ENCODE results near the gene PASK. TPM values are rescaled to one million over a fixed set of nuclear protein-coding genes. Genes with fewer than 3 reads are reported as not detected.

PASK gene
- total RNA-seq, 1 experiment from 2014 or later, result 51.6 TPM

- H3K27ac ChIP-seq (ENCODE audit: low read length), result no peak overlapping the region
- BruUV-seq (replicated peaks), result no TSS peak
- ATAC-seq (peak; percentile 34; the same call in 1 of the 2 replicates), DNase-seq (ENCODE audit: low read depth, low spot score) (no peak)
- H3K9me3 ChIP-seq (ENCODE audit: control insufficient read depth, insufficient read depth, low read depth, low read length), result no peaks in the 10 kb centered on the region
- intact Hi-C loops (cut with micrococcal nuclease; ENCODE audit: unreplicated experiment), result no loop called here
- H3K4me3 ChIP-seq (ENCODE audit: low read depth in 2 of 2, low read length in 2 of 2), result no peak overlapping the region
- no peaks in the 10 kb centered on the region for H3K36me3 ChIP-seq (ENCODE audit: control insufficient read depth, insufficient read depth, low read length)
- in situ Hi-C loops (cut with HindIII; ENCODE audit: low pct_unique_long_range_greater_than_20kb, low sequenced_read_pairs), result no loop called here
- H3K27me3 ChIP-seq (ENCODE audit: control insufficient read depth, insufficient read depth, low read length), result no peaks in the 10 kb centered on the region
- CTCF ChIA-PET, result no interaction called here
- no peak for TF ChIP-seq CTCF (IDR thresholded peaks at IDR 0.05)
- no peak for TF ChIP-seq TCF7L2 (IDR thresholded peaks at IDR 0.05; ENCODE audit: low read depth, low read length)
- TF ChIP-seq POLR2AphosphoS5 (IDR thresholded peaks at IDR 0.05; ENCODE audit: low read depth, low read length), result no peak
- TF ChIP-seq SIN3A (IDR thresholded peaks at IDR 0.05; ENCODE audit: borderline replicate concordance, insufficient read depth, low read depth, low read length), result no peak
- no peak for TF ChIP-seq REST (IDR thresholded peaks at IDR 0.05; ENCODE audit: insufficient read depth in 1 of 2, low read depth in 2 of 2, low read length in 1 of 2)
- no peaks in the 10 kb centered on the region for H3K4me1 ChIP-seq (ENCODE audit: control insufficient read depth, insufficient read depth, low read length)
- POLR2A ChIA-PET, result no interaction called here
Measured at GRCh38 chr2:241081643-241082340, 67.5 kb downstream of the PASK start.

- ChIA-PET POLR2A (no interaction called here), CTCF (no interaction called here)
- ATAC-seq (no peak), DNase-seq (ENCODE audit: low read depth, low spot score) (no peak)
- no peak overlapping the region for H3K4me3 ChIP-seq (ENCODE audit: low read depth in 2 of 2, low read length in 2 of 2)
- no peaks in the 10 kb centered on the region for H3K4me1 ChIP-seq (ENCODE audit: control insufficient read depth, insufficient read depth, low read length)
- H3K27ac ChIP-seq (ENCODE audit: low read length), result no peak overlapping the region
- intact Hi-C loops (cut with micrococcal nuclease; ENCODE audit: unreplicated experiment) (no loop called here), in situ Hi-C loops (cut with HindIII; ENCODE audit: low pct_unique_long_range_greater_than_20kb, low sequenced_read_pairs) (no loop called here)
- TF ChIP-seq TCF7L2 (IDR thresholded peaks at IDR 0.05; ENCODE audit: low read depth, low read length) (no peak), SIN3A (IDR thresholded peaks at IDR 0.05; ENCODE audit: borderline replicate concordance, insufficient read depth, low read depth, low read length) (no peak), POLR2AphosphoS5 (IDR thresholded peaks at IDR 0.05; ENCODE audit: low read depth, low read length) (no peak), REST (IDR thresholded peaks at IDR 0.05; ENCODE audit: insufficient read depth in 1 of 2, low read depth in 2 of 2, low read length in 1 of 2) (no peak), CTCF (IDR thresholded peaks at IDR 0.05) (no peak)
- no peaks in the 10 kb centered on the region for H3K9me3 ChIP-seq (ENCODE audit: control insufficient read depth, insufficient read depth, low read depth, low read length)
- no peaks in the 10 kb centered on the region for H3K27me3 ChIP-seq (ENCODE audit: control insufficient read depth, insufficient read depth, low read length)
- BruUV-seq (replicated peaks), result no TSS peak
- H3K36me3 ChIP-seq (ENCODE audit: control insufficient read depth, insufficient read depth, low read length), result no peaks in the 10 kb centered on the region
Measured at GRCh38 chr2:241081190-241081642, 68.1 kb downstream of the PASK start.
